Endometrial microvascular endothelial cells (primary cell): ENCODE data around the gene PDE4B. TPM values are rescaled to one million over a fixed set of nuclear protein-coding genes. Genes with fewer than 3 reads are reported as not detected.

ENCODE experiments used
- in situ Hi-C: cut with HindIII; loops from 2 replicates; pipeline ENCODE4 v1.10.0; 2017; ENCODE audit warnings: low sequenced_read_pairs, low pct_unique_long_range_greater_than_20kb; ENCODE audit errors: inconsistent ontology term
- total RNA-seq: library from RNA; depleted of rRNA; stranded (reverse); fragments of >200 nt; gene quantifications from one replicate; pipeline ENCODE4 v1.2.3, GENCODE V29; 2015; ENCODE audit errors: inconsistent ontology term

PDE4B gene
- total RNA-seq, 1 donor from 2014 or later = 21.9 TPM

- in situ Hi-C loops = no loop called here
Observed at GRCh38 chr1:66138613-66139012, 345.9 kb downstream of the PDE4B start.

GRCh38 chr1:66140072-66140471 lies 347.4 kb downstream of the PDE4B start:
- in situ Hi-C loops = no loop called here

- in situ Hi-C loops = no loop called here
Observed at GRCh38 chr1:66143651-66144050, 351.0 kb downstream of the PDE4B start.

- in situ Hi-C loops = no loop called here
Observed at GRCh38 chr1:66147226-66147835, 354.6 kb downstream of the PDE4B start.

- in situ Hi-C loops = no loop called here
Observed at GRCh38 chr1:66152034-66152433, 359.3 kb downstream of the PDE4B start.

GRCh38 chr1:66154394-66154793 lies 361.7 kb downstream of the PDE4B start:
- in situ Hi-C loops = no loop called here

- in situ Hi-C loops = no loop called here
Observed at GRCh38 chr1:66156144-66156543, 363.4 kb downstream of the PDE4B start.

- in situ Hi-C loops = no loop called here
Observed at GRCh38 chr1:66159800-66160199, 367.1 kb downstream of the PDE4B start.

- in situ Hi-C loops = no loop called here
Observed at GRCh38 chr1:66160719-66161118, 368.0 kb downstream of the PDE4B start.

GRCh38 chr1:66166753-66167152 lies 374.1 kb downstream of the PDE4B start:
- in situ Hi-C loops = no loop called here

- in situ Hi-C loops = no loop called here
Observed at GRCh38 chr1:66167267-66167666, 374.6 kb downstream of the PDE4B start.

GRCh38 chr1:66168467-66168887 lies 375.8 kb downstream of the PDE4B start:
- in situ Hi-C loops = no loop called here

GRCh38 chr1:66168948-66169671 lies 376.4 kb downstream of the PDE4B start:
- in situ Hi-C loops = no loop called here

GRCh38 chr1:66172272-66172671 lies 379.6 kb downstream of the PDE4B start:
- in situ Hi-C loops = no loop called here

GRCh38 chr1:66175098-66175497 lies 382.4 kb downstream of the PDE4B start:
- in situ Hi-C loops = no loop called here

- in situ Hi-C loops = no loop called here
Observed at GRCh38 chr1:66175581-66175980, 382.9 kb downstream of the PDE4B start.

- in situ Hi-C loops = no loop called here
Observed at GRCh38 chr1:66176012-66176715, 383.5 kb downstream of the PDE4B start.

GRCh38 chr1:66176832-66177231 lies 384.1 kb downstream of the PDE4B start:
- in situ Hi-C loops = no loop called here

- in situ Hi-C loops = no loop called here
Observed at GRCh38 chr1:66177510-66177909, 384.8 kb downstream of the PDE4B start.

- in situ Hi-C loops = no loop called here
Observed at GRCh38 chr1:66182026-66182425, 389.3 kb downstream of the PDE4B start.
